Kidney epithelial cell (primary cell): ENCODE measurements around the gene EIPR1. TPM values are rescaled to one million over a fixed set of nuclear protein-coding genes. Genes with fewer than 3 reads are reported as not detected.

Experiments used
- DNase-seq: peaks from one replicate; pipeline ENCODE4 v3.0.0-alpha.2; 2010; ENCODE audit warnings: low read depth
- H3K27me3 ChIP-seq: 2 replicates; pipeline ENCODE4 v1.6.0; 2011; ENCODE audit warnings: low read length; ENCODE audit not compliant: control insufficient read depth, insufficient read depth
- H3K36me3 ChIP-seq: 2 replicates; pipeline ENCODE4 v1.5.1; 2011; ENCODE audit warnings: low read length; ENCODE audit not compliant: control insufficient read depth, insufficient read depth
- H3K4me3 ChIP-seq: 2 replicates; pipeline ENCODE4 v1.5.1; 2011; ENCODE audit warnings: low read depth, mild to moderate bottlenecking, control low read depth, low read length
- CTCF ChIP-seq: IDR thresholded peaks from 2 replicates; pipeline ENCODE4 v1.5.1; 2011; ENCODE audit warnings: mild to moderate bottlenecking, moderate library complexity, low read length, control low read depth, inconsistent platforms; ENCODE audit not compliant: insufficient read depth, poor library complexity, severe bottlenecking
- total RNA-seq: library from RNA; depleted of rRNA; stranded (reverse); fragments of >200 nt; gene quantifications from 2 replicates; pipeline ENCODE4 v1.2.3, GENCODE V29; 2015

EIPR1 gene
- total RNA-seq, 1 donor from 2014 or later = 67.2 TPM

- TF ChIP-seq CTCF = no peak
Observed at GRCh38 chr2:3324036-3324386, 53.6 kb downstream of the EIPR1 start.

GRCh38 chr2:3323360-3324035 lies 54.1 kb downstream of the EIPR1 start:
- Histone ChIP-seq H3K27me3 (no peaks in the 10 kb centered on the region), H3K4me3 (no peak overlapping the region), H3K36me3 (no peaks in the 10 kb centered on the region)
- no peak for DNase-seq
- no peak for TF ChIP-seq CTCF

More at GRCh38 chr2:3324036-3324386, 53.6 kb downstream of the EIPR1 start:
- DNase-seq = no peak
- Histone ChIP-seq H3K4me3 (no peak overlapping the region), H3K36me3 (no peaks in the 10 kb centered on the region), H3K27me3 (no peaks in the 10 kb centered on the region)

- TF ChIP-seq CTCF = no peak
- no peak overlapping the region for H3K4me3 ChIP-seq
- no peak for DNase-seq
- no peaks in the 10 kb centered on the region for H3K27me3 ChIP-seq
- no peaks in the 10 kb centered on the region for H3K36me3 ChIP-seq
Observed at GRCh38 chr2:3322311-3322970, 55.2 kb downstream of the EIPR1 start.

DNA sequence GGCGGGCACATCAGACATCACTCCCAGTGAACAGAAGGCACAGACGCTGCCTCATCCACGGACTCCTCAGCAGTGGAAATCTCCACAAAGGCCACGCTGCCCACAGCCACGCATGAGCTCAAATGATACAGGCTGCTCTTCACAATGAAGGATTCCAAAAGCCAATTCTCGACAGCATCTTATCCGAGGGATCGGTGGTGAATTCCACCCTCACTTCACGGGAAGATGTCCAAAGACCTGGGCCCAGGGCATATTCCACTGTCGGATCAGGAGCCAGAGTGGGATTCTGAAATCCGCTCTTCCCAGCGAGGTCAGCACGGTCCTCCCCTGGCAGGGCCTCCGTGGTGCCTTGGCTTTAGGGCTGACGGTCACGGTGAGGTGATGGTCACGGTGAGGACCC lies 55.8 kb downstream of the EIPR1 start:
- TF ChIP-seq CTCF = no peak
- no peak overlapping the region for H3K4me3 ChIP-seq

GRCh38 chr2:3320910-3321605 lies 56.6 kb downstream of the EIPR1 start:
- H3K36me3 ChIP-seq = no peaks in the 10 kb centered on the region
- no peak for TF ChIP-seq CTCF
- no peaks in the 10 kb centered on the region for H3K27me3 ChIP-seq
- no peak for DNase-seq
- no peak overlapping the region for H3K4me3 ChIP-seq

More for the DNA sequence above, 55.8 kb downstream of the EIPR1 start:
- Histone ChIP-seq H3K36me3 (no peaks in the 10 kb centered on the region), H3K27me3 (no peaks in the 10 kb centered on the region)
- no peak for DNase-seq
